ENCODE data around the gene MFAP3L. TPM values are rescaled to one million over a fixed set of nuclear protein-coding genes. Genes with fewer than 3 reads are reported as not detected.

Gene MFAP3L
- total RNA-seq, 1 donor from 2014 or later, result 7.4 TPM

DNA sequence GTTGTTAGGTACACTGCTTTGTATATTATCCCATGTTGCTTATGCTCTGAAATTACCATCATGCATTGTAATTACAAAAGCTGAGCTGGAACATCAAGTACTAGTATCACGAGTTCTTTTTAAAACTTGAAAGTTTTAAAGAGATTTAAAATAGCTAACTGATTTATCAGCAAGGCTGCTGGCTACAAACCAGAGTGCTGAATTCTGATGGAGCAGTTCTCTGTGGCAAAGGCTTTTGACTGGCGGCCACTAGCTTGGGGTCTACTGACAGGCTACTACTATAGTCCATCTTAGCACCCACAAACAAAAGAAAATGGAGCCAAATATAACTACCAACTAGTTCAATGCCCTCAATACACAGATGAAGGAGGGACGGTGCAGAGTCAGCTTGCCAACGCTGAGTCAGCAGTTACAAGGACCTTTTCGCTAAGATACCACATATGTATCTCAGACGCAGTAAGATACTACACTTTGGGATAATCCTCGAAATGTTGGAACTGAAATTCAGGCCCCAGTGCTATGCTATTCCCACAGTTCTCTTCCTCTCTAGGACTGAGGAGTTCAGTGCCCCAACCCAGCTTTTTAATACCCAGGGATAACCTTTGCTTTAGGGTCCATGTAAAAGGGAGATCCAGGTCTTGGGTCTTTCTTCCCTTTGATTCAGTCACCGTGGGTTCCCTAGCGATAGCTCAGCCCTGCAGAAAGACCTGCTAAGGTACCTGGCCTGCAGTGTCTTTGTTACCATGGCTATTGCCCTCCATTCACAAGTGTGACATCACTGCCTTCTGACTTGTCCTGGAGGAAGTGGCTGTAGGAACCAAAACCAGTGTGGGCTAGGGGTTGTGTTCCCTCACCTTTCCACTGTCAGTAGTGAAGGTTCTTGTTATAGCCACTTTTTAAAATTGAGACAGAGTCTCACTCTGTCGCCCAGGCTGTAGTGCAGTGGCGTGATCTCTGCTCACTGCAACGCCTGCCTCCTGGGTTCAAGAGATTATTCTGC lies 22.8 kb downstream of the MFAP3L start:
- H3K4me3 Mint-ChIP-seq, result no peak overlapping the region
- TF ChIP-seq, protein P1, sequence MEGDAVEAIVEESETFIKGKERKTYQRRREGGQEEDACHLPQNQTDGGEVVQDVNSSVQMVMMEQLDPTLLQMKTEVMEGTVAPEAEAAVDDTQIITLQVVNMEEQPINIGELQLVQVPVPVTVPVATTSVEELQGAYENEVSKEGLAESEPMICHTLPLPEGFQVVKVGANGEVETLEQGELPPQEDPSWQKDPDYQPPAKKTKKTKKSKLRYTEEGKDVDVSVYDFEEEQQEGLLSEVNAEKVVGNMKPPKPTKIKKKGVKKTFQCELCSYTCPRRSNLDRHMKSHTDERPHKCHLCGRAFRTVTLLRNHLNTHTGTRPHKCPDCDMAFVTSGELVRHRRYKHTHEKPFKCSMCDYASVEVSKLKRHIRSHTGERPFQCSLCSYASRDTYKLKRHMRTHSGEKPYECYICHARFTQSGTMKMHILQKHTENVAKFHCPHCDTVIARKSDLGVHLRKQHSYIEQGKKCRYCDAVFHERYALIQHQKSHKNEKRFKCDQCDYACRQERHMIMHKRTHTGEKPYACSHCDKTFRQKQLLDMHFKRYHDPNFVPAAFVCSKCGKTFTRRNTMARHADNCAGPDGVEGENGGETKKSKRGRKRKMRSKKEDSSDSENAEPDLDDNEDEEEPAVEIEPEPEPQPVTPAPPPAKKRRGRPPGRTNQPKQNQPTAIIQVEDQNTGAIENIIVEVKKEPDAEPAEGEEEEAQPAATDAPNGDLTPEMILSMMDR (conservative IDR thresholded peaks at IDR 0.05), result no peak
- peaks cover 7% of the 10 kb centered on the region for H3K4me1 Mint-ChIP-seq (ENCODE audit: unreplicated experiment)
- no peaks in the 10 kb centered on the region for H3K27me3 Mint-ChIP-seq
- no peaks in the 10 kb centered on the region for H3K36me3 Mint-ChIP-seq
- H3K27ac Mint-ChIP-seq, result no peak overlapping the region
- no peaks in the 10 kb centered on the region for H3K9me3 Mint-ChIP-seq
- DNase-seq (ENCODE audit: extremely low spot score, unreplicated experiment), result no peak

DNA sequence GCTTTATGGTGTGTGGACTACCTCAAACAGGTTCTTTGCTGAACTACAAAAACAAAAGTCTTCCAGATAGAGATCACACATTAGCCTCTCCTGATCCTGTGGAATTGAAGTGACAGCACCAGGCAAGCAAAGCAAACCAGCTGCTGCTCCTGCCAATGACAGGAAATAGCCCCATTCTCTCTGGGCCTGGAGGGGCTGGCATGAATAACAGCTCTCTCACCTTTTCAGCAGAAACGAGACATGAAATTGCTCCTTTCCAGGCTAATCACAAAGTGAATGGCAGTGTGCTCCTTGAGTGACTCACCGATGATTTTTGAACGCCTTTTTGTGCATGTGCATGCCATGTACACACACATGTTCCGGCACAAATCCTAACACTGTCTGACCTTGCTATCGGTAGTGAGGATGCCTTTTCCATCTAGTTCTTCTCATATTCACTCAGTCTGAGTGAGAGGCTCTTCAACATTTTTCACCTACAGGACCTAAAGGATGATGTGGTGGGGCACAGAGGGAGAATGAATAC lies 24.4 kb downstream of the MFAP3L start:
- Mint-ChIP-seq H3K27me3 (no peaks in the 10 kb centered on the region), H3K36me3 (no peaks in the 10 kb centered on the region), H3K27ac (no peak overlapping the region), H3K4me3 (no peak overlapping the region), H3K9me3 (no peaks in the 10 kb centered on the region), H3K4me1 (ENCODE audit: unreplicated experiment) (peaks cover 7% of the 10 kb centered on the region)
- TF ChIP-seq, protein P1 (conservative IDR thresholded peaks at IDR 0.05), result no peak
- no peak for DNase-seq (ENCODE audit: extremely low spot score, unreplicated experiment)

DNA sequence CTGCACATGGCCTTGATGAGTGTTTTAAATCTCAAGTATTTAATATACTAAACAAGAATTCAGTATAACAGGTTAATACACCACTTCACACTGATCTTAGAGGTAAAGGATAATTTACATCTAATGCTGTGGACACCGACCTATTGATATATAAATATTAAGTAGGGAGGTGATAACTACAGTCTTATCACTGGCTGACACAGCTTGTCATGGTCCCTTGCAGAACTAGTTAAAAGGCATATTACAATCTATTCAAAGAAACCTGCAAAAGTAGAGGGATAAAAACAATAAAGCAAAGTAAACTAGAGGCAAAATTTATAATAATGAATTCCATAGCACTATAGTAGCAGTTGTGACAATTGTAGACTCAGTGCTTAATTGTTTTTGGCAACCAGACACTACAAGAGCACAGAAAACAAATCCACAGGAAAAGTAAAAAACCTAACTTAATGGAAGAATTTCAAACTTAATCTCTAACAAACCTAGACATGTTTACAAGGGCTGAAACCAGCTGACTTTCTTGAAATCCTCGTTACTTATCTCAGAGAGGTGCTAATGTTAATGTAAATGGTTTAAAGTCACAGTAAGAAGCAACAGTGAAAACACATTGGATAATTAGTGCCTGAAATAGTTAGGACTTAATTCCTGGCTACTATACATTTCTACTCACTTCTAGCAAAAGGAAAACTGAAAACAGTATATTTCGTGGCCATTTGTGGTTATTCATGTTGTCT lies 25.0 kb downstream of the MFAP3L start:
- H3K36me3 Mint-ChIP-seq, result no peaks in the 10 kb centered on the region
- no peak overlapping the region for H3K4me3 Mint-ChIP-seq
- DNase-seq (ENCODE audit: extremely low spot score, unreplicated experiment), result no peak
- H3K9me3 Mint-ChIP-seq, result no peaks in the 10 kb centered on the region
- peaks cover 7% of the 10 kb centered on the region for H3K4me1 Mint-ChIP-seq (ENCODE audit: unreplicated experiment)
- TF ChIP-seq, protein P1 (conservative IDR thresholded peaks at IDR 0.05), result no peak
- no peaks in the 10 kb centered on the region for H3K27me3 Mint-ChIP-seq
- no peak overlapping the region for H3K27ac Mint-ChIP-seq

DNA sequence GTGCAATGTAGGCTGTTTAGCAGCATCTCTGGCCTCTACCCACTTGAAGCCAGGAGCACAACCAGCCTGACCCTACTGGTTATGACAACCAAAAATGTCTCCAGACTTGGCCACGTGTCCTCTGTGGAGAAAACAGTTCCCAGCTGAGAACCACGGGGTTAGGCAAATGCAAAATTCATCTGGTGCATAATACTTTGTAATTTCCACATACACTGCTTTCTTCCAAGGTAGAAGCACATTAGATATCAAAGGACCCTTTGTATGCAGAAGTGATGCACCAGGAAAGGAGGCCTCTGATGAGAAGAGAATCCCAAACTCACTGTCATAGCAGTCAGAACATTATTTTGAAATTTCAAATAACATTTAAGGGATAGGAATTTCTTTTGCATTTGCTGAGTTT lies 26.3 kb downstream of the MFAP3L start:
- H3K36me3 Mint-ChIP-seq, result no peaks in the 10 kb centered on the region
- no peaks in the 10 kb centered on the region for H3K27me3 Mint-ChIP-seq
- DNase-seq (ENCODE audit: extremely low spot score, unreplicated experiment), result no peak
- no peak overlapping the region for H3K4me3 Mint-ChIP-seq
- H3K4me1 Mint-ChIP-seq (ENCODE audit: unreplicated experiment), result peaks cover 7% of the 10 kb centered on the region
- no peaks in the 10 kb centered on the region for H3K9me3 Mint-ChIP-seq
- H3K27ac Mint-ChIP-seq, result no peak overlapping the region
- TF ChIP-seq, protein P1 (conservative IDR thresholded peaks at IDR 0.05), result no peak

DNA sequence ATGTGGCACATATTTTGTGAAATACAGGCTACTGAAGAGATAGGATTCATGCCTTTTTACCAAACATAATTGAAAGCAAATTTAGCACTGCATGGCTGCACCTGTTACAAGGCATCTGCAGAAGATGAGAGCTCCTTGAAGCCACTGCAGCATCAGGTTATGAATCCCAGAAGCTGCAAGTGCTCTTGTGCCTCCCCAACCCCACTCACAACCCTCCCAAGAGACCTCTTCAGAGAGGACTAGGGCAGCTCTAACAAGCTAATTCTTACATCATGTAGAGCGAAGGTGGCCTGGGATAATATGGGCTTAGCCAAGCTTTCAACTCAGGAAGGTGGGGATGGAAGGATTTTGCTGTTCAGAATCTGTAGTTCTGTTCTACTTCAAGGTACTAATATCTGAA lies 27.2 kb downstream of the MFAP3L start:
- Mint-ChIP-seq H3K4me3 (no peak overlapping the region), H3K4me1 (ENCODE audit: unreplicated experiment) (peaks cover 7% of the 10 kb centered on the region), H3K36me3 (no peaks in the 10 kb centered on the region), H3K27me3 (no peaks in the 10 kb centered on the region), H3K27ac (no peak overlapping the region), H3K9me3 (no peaks in the 10 kb centered on the region)
- TF ChIP-seq, protein P1 (conservative IDR thresholded peaks at IDR 0.05), result no peak
- no peak for DNase-seq (ENCODE audit: extremely low spot score, unreplicated experiment)

All from type B pancreatic cell (in vitro differentiated cells).